ENCODE data around the gene TMEM212.
"Not testable (repeated sequence)": the region's sequence is repeated elsewhere in the genome, so short reads cannot be mapped to it uniquely, and the experiment has no call there.

The TMEM212 gene

DNA sequence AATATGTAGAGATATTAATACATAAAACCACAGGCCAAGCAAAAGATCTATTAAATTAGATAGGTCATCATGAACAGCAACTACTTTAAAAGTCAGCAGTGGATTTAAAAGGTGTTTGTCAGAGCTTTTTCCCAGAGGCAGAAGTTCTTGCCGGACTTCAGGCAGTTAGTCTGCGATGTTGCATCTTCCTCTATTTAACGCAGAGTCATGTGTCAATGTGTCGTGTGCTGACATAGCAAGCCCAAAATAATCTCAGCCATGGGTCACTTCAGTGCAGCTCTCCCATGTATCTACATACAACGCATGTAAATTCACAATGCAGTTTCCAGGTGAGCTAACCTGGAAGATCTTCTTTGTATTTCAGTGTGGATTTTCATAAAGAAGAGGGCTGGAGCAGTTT, 8.0 kb upstream of the TMEM212 start:
- DNase-seq (ENCODE audit: low spot score): no peak

DNA sequence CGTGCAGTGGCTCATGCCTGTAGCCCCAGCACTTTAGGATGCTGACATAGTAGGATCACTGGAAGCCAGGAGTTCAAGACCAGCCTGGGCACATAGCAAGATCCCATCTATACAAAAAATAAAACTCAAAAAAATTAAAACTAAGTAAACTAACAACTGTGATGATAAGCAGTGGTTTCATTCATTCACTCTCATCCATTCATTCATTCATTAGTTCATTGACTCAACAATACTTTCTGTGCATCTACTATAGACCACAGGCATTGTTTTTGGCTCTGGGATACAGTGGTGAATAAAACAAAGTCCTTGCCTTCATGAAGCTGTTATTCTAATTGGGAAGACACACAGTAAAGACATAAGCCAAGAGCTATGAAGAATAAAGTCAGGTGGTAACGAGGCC, 7.5 kb upstream of the TMEM212 start:
- DNase-seq (ENCODE audit: low spot score): no peak

DNA sequence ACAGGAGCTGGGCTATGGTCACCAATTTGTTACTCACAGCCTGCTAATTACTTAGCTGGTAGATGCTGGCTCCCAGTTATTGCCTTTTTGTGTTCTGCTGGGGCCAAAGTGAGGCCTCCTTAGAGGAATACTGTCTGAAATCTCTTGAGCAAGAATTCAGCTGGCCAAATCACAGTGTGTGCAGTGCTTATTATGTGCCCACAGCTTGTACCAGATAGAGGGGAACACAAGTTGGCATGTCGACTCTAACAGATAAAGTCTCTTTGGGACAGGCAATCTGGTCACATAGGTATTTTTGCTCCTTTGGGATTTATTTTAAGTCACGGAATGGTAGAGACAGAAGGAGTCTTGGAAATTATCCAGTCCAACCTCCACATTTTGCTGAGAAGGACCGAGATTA, 6.3 kb upstream of the TMEM212 start:
- no peak for DNase-seq (ENCODE audit: low spot score)

DNA sequence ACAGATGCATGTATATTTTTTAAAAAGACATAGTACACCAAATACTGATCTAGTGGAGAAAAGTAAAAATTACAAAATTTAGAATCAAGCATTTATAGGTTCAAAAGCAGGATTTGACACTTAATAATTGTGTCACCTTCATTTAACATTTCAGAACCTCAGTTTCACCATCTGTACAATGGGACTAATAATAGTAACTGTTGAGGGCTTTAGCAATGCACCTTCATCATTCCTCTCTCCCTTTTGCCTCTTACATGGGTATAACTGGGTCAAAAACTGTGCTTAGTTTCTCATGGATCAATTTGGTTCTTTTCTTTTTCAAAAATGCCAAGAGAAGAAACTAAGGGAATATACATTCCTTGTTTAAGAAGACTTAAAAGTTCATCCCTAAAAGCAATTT, 5.5 kb upstream of the TMEM212 start:
- no peak for DNase-seq (ENCODE audit: low spot score)

DNA sequence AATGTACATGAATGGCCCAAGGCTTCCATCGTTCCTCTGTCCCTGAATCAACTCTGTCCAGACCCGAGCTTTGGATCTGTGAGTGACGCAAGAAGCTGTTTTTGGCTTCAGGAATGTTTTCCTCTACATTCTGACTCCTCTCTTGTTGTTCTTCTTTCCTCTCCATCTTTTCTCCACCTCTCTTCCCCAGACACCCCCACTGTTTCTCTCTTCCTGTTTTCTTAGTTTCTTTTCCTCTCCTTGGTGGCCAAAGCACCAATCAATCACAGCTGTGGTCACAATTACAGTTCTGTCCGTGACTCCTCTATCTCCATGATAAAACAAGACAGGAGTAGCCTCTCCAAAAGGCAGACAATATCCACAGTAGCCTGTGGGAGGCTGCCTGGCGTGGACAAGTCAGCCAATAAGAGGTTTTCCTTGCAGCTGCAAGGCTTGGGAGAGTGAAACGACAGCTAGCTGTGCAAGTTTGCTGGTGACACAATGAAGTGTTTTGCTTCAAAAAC, 4.9 kb upstream of the TMEM212 start:
- no peak for DNase-seq (ENCODE audit: low spot score)

DNA sequence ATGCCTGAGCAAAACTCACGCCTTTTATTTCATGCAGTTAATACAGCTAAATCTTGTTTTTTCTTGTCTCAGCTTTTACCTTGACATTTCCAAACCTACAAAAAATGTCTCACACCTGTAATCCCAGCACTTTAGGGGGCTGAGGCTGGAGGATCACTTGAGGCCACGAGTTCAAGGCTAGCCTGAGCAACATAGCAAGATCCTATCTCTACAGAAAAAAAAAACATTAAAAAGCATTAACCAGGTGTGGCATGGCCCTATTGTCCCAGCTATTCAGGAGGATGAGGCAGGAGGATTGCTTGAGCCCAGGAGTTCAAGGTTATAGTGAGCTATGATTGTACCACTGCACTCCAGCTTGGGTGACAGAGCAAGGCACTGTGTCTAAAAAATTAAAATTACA, 3.9 kb upstream of the TMEM212 start:
- DNase-seq (ENCODE audit: low spot score): no peak

DNA sequence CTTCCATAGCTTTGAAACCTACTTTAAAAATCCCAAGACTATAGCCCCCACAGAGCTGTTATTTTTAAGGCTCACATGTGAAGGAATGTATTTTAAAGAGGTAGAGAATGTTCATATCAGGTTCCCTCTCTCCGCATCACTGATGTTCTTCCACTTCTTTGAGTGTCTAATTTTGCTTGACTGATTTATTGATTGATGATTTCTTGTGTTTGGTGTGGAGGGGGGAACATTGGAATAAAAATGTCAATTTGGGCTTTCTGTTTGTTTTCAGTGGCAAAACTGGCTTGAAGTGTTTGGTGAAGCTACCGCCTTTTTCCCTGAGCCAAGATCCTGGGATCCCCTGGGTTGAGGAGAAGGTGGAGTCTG, 2.7 kb upstream of the TMEM212 start:
- no peak for DNase-seq (ENCODE audit: low spot score)

DNA sequence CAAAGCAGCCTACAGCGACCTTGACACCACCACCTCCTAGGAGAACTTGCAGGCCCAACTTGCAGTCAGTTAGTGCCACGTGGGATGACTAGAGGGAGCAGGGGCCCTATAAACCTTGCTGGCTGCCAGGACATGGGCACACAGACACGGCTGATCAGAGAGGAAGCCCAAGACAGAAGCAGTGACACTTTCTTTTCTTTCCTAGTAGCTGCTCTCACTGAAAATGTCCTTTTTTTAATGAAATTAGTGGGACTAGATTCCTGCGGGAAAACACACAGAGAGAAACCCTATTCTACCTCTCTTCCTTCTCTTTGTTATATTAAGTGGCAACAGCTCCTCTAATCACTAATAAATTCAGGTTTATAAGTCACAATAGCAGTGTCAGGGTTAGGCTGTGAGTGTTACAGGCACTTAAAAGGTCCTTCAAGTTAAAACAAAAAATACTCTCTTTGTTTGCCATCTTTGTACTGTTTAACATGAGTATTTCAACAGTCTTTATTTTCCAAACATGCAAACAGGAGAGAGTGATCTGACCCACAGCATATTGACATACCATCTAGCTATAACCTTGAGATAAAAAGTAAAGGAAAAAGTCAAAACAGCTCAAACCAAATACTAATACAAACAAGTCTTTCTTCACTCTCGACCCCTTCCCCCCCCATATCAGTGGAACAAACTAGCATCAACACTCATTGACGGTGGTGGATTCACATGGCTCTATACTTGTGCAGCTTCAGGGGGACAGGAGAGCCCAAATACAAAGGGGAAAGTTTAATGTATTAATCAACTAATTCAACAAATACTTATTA, 2.1 kb upstream of the TMEM212 start:
- DNase-seq (ENCODE audit: low spot score): no peak

DNA sequence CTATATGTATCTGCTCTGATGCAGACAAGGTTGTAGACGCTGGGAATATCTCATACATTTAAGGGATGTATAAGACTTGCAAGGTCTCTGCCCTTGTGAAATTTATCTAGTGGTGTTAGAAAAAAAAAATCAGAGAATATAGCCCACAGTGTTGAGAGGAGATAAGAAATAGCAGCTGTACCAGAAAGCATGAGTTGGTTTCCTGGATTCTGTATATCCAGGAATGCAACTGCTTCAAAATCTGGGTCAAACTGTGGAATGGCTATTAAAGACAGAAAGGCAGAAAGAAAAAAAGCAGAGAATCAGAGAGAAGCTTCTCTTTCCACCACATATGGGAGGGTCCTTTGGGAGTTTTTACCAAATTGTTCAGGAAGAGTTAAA, 1.5 kb upstream of the TMEM212 start:
- DNase-seq (ENCODE audit: low spot score): no peak

DNA sequence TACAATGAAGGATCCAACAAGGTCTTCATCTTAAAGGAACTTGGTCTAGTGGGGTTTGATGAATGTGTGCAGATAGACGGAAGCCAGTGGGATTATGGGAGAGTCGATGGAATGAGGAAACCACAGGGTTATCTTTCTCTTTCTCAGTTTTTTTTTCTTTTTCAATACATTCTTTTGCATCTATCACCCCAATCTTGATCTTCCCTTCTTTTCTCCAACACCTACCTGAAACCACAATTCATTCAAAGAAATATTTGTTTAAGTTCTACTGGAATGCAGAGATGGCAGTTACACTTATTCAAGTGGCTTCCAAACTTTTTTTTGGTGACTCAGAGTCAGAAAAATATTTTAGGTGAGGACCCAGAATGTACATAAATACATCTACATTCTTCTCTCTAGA, 1.7 kb downstream of the TMEM212 start:
- DNase-seq (ENCODE audit: low spot score): no peak

DNA sequence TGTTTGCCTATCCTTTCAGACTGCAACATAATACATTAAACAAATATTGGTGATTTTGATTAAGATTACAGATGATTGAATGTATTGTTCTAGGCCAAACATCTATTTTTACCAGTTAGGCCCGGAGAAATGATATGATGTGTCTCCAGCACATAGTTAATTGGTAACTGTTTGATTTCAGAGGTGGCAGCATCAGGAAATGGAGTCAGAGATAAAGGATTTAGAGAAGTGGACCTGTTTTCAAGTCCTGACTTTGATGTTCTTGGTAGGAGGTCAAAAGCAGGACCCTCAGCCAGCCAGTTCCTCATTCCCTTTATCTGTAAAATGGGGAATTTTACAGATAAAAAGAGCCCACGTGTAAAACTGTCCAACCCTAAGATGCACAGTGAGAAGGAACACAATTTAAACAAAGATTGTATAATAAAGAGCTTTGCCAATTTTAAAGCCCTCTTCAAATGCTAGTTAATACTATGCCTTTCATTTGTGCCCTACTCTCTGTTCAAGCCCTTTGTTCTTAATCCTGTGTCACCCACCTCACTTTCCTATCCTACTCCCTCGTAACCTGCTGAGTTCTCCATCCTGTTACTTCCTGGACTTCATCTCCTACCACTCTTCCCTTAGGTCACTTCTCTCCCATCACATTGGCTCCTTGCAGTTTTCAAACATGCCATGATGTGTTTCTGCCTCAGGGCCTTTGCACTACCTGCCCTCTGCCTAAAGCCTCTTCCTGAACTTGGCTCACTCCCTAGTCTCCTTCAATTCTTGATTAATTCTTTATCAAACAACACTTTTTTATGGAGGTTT, 2.5 kb downstream of the TMEM212 start:
- no peak for DNase-seq (ENCODE audit: low spot score)

DNA sequence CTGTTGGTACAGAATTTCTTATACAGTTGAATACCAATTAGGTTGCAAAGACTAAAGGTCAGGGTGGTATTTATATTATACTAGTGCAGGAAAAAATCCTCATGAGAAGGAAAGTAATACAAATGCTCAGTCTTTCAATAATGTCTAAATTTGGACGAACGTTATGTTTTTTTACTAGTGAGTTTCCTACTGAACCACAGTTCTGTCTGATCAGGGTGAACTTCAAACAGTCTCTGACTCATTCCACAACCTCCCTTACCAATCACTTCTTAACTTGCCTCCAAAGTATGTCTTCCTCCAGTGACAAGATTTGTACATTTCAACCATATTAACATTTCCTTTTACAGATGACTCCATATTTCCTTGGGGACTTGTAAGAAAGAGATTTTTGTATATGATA, 3.4 kb downstream of the TMEM212 start:
- no peak for DNase-seq (ENCODE audit: low spot score)

DNA sequence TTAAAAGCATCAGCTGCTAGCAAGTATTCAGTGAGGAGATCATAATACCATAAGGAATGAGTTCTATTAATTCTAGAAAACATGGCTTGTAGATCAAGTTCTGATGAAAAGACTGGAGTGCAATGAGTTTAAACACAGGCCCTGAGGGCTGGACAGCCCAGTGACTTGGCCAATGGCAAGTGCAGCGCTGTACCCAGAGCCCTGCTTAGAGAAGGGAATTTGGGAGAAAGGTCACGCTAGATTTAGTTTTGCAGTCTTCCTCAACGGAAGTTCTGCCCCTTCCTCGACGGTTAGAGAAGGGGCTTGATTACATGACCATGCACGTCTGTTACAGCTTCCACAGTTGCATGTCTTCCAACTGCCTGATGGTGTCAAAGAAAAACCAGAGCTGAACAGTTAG, 4.0 kb downstream of the TMEM212 start:
- no peak for DNase-seq (ENCODE audit: low spot score)

DNA sequence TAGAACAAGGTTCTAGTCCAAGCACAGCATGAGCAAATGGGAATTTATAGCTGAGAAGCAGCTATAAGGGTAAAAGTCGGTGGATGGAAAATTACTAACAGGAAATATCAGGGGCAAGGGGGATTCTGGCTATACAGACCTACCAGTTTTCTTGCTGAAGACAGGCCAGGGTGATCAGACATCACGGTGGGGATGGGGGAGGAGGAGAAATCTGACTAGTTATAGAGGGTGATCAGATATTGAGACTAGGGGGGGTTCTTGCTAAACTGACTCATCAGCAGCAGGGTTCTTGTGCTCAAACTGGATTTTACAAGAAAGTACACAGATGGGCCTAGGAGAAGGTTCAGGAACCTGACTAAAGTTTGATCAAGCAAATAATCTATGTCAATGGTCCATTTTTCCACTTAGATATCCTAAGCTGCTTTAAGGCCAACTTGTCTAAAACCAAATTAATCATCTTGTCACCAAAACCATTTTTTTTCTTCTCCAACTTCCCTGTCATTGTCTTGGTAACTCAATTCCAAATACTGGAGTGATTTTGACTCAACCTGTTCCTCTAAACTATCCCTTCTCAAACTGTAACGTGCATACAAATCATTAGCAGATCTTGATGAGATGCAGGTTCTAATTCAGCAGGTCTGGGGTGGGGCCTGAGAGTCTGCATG, 4.6 kb downstream of the TMEM212 start:
- DNase-seq (ENCODE audit: low spot score): no peak

DNA sequence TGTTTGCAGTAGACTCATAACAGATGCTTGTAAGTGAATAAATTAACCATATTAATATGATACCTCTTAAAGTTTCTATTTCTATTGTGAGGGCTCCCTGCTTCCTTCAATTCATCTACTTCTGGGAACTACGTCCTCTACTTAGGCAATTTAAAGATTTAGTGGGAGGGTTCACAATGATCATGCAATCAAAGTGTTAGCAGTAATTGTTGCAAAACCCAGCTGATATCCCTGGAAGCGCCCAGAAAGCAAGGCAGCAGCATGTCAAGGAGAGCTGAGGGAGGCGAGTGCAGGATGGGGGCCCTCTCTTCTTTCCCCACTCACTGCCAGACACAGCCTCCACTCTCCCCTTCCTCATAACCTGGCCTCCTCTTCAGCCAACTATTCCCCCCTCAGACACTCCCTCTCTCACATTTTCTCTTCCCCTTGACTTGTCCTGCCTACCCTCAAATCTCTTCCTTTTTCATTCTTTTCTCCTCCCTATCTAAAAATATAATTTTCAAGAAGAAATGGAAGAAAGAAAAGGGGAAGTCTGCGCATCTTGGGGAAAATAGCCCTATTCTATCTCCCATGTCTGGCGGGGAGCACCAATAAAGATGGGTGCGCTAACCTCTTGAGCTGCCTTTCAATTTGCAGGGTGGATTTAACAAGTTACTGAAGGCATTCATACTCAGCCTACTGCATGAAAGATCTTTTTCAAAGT, 6.6 kb downstream of the TMEM212 start:
- DNase-seq (ENCODE audit: low spot score): no peak

DNA sequence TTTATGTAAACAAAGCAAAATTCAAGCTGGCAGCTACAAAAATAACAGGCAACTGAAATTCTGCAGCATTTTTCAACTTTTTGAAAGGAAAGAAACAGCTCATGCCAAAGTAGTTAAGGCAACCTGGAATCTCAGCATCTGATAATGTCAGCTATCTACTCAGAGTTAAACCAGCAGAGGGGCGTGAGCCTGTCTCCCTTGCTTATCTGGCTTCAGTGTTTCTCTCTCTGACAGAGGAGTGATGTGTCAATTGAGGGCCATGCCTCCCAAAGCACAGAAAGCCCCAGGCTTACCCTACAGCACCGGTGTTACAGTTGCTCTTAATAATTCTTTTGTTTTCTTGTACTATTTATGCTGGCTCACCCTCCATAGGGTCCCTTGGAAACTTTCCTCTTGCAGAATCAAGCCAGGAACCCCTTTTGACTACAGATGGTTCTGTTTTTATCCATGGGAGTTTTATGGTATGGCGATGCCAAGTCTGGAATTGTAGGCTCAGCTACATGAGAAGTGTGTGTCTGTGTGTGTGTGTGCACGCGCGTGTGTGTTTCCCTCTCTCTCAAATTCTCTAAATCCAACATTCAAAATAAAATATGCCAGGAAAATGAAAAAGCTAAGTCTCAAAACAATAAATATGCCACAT, 7.3 kb downstream of the TMEM212 start:
- DNase-seq (ENCODE audit: low spot score): no peak

DNA sequence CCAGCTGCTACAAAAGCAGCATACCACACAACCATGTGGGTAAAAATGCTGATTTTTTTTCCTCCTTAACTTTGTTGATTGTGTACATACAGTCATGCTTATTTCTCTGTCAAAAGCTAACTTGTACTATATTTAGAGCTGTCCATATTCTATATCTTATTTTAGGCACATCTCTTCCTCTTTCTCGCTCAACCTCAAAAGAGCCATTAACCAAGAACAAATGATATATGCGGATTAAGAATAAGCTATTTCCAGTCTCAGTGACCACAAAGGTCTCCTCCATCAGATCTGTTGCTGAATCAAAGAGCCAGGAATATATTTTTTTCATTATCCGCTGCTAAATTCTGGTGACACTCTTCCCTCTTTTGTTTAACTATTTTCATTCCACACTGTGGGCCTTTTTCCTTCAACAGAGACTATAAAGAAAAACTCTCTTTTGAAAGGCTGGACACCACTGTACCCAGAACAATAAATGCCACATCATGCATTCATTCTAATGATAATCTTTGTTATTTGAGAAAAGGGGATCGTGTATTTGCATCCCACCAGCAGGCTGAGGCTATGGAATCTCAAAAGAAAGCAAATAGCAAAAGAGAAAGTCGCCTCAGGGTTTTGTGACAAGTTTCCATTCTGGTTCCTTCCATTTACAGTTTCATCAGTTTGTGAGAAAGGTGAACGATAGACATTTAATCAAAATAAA, 8.0 kb downstream of the TMEM212 start:
- DNase-seq (ENCODE audit: low spot score): no peak

DNA sequence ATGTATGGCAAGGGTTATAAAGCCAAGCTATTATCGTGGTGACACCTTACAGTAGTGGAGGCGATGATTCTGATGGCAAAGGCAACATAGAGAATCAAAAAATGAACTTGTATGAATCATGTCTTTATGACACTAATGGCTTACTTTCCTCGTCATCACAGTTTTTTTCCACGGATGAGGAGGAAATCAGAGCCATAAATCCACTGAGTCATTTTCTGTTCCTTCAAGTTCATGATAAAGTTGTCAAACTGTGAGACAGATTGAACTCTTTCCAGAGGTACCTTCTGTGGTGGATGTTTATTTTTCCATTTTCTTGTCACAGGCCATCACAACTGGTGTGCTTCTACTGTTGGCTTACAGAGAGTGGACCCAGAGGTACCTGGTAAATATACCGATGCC, 8.5 kb downstream of the TMEM212 start:
- no peak for DNase-seq (ENCODE audit: low spot score)

DNA sequence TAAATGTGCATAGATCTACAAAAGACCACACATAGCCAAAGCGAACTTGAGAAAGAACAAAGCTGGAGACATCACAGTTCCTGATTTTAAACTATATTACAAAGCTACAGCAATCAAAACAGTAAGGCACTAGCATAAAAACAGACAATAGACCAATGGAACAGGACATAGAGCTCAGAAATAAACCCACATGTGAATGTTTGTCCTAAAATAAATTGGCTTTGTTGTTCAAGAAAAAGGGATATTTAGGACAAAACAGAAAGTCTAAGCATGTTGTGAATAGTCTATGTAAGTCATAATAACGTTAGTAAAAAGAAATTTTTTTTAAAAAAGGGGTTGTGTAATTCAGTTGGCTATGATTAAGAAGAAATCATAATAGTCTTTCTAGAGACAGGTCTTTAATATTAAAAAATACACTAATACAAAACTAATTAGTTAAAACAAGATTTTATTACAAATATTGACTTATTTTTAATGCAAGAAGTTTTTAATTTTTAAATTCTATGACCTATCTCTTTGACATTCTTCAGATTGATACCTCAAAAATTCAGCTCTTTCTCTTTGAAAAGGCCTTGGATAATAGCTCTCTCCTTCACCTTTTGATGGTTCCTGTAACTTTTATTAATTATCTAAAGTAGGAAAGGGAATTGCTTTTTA, 11.6 kb downstream of the TMEM212 start:
- DNase-seq (ENCODE audit: low spot score): peak; percentile 17

DNA sequence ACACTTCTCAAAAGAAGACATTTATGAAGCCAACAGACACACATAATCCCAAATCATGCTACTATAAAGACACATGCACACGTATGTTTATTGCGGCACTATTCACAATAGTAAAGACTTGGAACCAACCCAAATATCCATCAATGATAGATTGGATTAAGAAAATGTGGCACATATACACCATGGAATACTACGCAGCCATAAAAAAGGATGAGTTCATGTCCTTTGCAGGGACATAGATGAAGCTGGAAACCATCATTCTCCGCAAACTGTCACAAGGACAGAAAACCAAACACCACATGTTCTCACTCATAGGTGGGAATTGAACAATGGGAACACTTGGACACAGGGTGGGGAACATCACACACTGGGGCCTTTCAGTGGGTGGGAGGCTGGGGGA, 15.6 kb downstream of the TMEM212 start:
- DNase-seq (ENCODE audit: low spot score): not testable (repeated sequence)

Data from NAMALWA (cell line).